Epithelial cell of prostate (primary cell): ENCODE results near the gene BAZ2B.

Experiments
- DNase-seq: peaks from one replicate; pipeline ENCODE4 v3.0.0-alpha.2; 2011; ENCODE audit warnings: low read depth, low spot score
- H3K27ac ChIP-seq: fragments of 450-650 bp; 2 replicates; pipeline ENCODE4 v1.5.1; 2017; ENCODE audit warnings: mild to moderate bottlenecking

The BAZ2B gene

DNA sequence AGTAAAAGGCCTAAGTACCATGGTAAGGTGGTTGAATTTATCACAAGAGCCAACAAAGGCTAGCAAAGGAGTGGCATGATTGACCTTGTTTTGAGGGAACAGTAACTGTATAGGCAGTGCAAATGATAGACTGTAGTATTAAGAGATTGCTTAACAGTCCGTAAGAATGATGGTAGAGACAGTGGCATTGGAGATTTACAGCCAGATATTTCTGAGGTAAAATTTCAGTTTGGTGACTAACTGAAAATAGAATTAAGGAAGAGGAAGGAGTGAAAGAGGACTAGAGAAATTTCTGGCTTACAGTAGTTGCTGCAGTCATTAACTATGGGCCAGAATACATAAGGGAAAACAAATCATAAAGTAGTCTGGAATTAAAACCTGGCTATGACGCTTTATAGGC is 4.4 kb upstream of the BAZ2B start:
- DNase-seq = no peak
- no peak overlapping the region for H3K27ac ChIP-seq

DNA sequence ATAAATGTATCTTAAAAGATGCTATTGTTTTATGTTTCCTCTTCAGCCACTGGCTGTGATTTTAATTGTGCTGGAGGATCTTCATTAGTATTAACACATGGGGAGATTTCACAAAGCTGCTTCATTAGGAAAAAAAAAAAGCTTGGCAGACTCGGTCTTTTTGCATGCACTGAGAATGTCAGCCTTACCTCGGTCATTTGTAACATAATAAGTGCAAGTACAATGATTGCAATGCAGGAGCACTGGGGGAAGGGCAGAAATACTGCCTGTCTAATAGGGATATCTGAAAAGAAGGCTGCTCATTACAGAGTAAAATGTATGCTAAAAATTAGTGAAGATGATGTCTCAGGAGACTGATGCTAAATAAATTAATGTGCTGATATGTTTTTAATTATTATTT is 1.3 kb upstream of the BAZ2B start:
- H3K27ac ChIP-seq = no peak overlapping the region
- DNase-seq = no peak

DNA sequence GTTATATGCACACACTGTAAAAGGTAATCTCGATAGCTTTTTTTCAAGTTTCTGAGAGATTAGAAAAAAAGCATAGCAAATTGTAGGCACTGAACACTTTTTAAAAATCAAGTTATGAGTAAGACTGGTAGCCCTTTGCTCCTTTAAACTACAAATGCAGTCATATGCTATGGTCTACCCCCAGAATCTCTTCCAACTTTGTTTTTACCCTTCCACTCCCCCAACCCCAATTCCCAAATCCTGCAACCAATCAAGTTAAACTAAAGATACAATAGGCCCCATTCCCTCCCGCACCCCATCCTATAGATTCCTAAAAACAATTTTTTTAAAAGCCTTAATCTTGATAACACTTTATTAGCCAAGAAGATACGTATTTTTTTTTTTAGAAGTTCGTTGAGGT is 752 bp upstream of the BAZ2B start:
- DNase-seq = no peak
- peak overlapping the region; percentile 94 for H3K27ac ChIP-seq

DNA sequence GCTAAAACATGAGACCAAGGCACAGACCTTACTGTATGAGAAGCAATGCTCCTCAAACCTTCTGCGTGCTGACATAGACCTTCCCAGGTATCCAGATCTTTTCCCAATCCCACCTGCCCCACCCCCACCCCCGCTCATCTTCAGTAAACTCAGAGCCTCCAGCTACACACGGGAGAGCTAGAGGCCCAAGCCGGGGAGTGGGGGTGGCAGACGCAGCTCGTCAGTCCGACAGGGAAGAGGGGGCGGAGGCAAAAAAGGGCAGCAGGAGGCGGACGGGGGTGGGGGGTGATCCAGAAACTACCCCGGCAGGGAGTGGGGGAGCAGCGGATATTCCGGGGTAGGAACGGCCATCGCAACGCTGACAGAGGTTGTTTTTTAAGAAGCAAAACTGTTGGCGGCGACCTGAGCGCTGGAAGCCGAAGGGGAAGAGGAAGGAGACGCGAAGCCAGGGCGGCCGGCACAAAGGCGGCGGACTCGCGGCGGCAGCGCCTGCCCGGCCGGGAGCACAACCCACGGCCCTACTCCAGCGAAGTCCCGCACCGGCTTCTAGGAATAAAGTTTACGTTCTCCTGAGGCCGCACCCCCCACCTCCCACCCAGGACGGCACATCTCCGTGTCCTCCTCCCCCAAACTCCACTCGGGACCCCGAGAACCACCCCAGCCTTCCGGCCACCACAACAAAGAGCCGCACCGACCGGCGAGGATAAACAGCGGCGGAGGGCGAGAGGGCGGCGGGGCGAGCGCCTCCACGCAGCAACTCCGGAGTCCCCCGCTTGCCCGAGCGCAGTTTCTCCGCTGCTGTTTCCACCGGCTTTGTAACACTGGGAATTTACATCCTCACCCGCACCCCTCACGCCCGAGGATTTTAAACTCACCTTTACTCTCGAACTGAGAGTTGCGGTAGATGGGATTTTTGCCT is 722 bp downstream of the BAZ2B start:
- peak; percentile 53 for DNase-seq
- peak overlapping the region; percentile 94 for H3K27ac ChIP-seq

DNA sequence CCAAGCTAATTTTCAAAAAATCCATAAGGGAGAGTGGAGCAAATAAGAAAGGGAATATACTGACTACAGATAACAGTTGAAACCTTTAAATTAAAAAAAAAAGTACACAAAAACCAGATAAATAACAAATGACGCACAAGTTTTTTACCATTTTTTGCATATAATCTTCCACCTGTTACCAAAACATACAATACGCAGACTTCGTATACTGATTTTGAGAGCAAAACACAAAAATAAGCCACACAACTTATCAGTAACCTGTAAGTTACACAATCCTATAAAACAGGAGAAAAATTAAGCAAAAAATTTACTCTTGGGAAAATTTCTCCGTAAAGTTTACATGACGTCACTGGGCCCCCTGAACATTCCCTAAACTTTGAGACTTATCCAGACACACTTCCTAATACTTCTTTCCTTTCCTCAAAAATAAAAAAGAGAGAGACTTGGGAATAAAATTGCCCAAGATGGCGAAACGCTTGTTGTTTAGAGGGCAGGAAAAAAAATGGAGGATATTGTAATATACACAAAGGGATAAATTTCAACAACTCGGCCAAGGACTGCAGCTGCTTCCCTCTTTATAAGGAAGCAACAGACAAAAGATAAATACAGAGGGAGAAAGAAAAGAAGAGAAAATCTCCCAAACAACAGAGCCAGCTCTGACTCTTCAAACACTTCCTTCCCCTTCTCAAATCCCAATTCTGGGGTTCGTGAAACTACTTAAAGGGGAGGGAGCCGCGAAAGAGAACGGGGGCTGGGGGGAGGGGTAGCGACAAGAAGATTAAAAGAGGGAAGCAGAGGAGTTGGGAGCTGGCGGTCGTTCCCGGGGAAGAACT is 1.6 kb downstream of the BAZ2B start:
- peak overlapping the region; percentile 94 for H3K27ac ChIP-seq
- DNase-seq = no peak

DNA sequence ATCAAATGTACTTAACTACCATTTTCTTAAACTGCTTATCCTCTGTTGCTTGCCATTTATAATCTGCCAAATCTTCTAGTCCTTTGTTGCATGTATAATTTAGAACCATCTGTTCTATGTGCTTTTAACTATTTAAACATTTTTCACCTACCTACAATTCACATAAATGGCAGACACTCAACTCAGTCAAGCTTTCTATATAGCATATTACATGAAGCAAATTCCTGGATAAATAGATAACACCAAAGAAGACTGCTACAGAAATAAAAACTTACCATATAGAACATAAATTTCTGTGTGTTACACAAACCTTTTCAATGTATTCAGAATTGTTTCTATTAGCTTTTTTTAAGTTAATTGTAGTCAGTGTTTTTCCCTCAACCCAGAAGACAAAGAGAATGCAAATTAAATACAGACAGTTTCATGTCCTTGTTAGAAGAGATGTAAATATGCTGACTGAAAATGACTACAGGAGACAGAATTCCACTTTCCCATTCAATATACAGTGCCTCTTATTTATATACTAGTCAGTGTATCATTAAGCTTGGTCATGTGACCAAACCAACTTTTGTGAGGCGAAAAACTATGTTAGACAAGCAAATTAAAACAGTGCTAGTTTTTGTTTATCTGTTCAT is 2.6 kb downstream of the BAZ2B start:
- no peak for DNase-seq
- peak overlapping the region; percentile 94 for H3K27ac ChIP-seq

DNA sequence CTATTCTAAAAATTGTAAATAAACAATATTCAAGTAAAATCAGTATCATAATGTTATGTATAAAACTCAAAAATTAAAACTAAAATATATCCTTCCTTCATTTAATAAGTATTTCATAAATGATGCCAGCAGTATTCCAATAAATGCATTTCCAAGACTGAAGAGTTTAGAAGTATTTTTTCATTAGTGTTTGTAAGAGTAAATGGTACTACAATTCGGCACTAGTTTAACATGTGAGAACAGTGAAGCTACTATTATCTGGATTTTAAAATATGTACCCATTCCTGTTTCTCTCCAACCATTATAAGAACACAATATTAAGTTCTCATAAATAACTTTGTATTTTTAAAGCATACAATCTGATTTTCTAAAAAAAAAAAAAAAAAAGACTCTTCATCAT is 3.3 kb downstream of the BAZ2B start:
- peak overlapping the region; percentile 94 for H3K27ac ChIP-seq
- no peak for DNase-seq

DNA sequence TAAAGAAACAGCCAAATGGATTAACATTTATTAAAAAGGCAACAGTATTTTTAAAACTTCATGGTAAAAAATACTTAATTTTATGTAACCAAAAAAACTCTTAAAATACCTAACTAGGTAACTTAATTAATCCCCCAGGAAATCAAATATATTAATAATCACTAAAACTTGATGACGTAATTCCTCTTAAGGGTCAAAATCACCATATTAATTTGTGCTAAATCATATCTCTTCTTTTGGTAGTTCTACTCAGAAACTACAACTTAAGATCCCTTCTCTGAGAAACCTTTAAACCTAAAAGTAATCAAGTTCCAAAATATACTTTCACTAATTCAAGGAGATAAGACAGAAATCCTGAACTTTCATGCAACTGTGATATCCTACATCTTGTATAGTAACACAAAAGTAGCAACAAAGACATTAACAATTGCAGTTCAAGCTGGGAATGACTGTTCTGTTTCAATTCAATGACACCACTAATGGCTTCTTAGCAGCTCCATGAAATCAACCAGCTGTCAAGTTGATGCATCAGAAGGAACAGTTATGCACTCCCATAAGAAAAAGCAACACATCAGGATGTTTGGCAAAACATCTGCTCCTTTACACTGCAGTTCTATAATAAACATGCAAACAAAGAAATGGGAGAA is 4.0 kb downstream of the BAZ2B start:
- no peak for DNase-seq

DNA sequence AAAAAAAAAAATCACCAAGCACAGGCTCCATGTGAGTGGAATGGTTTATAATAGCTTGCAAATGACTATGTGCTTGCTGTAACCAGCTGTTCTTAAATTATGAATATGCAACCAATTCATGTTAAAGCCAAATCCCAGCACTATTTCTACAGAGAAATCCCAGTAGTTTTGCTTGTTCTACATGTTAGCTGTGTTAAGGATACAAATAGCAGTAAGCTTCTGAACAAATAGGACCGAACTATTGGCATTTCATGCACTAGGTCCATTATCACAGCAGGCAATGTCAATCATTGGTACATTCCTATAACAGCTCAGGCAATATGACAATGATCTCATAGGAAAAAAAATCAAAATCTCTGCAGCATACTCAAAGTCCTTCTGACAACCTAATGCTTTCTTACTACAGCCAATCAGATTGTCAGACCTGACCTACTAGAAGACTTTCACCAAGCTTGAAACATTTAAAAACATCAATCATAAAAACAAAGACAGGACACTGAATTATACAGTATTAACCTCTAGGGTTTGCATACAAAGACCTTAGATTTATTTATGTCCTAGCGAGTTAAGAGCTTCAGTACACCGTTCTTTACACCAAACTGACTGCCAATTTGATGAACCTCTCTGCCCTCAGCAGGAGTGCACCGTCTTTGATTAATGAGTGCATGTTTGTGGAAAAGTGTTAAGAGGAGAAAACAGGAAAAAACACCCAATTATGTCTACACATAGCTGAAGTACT is 6.4 kb downstream of the BAZ2B start:
- DNase-seq = no peak
- no peak overlapping the region for H3K27ac ChIP-seq

More for the DNA sequence above, 4.0 kb downstream of the BAZ2B start:
- H3K27ac ChIP-seq = no peak overlapping the region

DNA sequence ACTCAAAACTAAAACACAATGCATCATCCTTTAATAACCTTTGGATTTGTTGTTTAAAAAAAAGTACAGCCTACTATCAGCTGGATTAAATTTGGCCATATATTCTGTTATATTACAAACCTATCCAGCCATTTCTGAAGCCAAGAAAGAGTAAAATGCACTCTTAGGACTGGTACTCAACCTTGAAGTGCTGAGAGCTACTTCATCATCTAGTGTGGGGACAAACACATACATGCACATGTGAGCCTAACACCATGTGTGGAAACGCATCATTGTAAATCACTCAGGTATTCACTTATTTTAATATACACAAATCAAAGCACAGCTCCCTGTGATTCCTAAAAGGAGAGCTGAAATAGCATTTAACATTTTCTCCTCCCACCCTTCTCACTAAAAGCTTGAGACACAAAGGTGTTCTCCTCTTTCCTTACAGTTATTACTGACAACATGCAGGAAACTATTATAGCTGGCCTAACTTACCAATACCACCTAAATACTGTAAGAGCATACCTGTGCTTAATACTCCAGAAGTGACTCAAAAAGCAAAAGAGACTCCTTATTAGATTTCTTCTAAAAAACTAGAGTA is 7.5 kb downstream of the BAZ2B start:
- no peak overlapping the region for H3K27ac ChIP-seq
- DNase-seq = no peak

DNA sequence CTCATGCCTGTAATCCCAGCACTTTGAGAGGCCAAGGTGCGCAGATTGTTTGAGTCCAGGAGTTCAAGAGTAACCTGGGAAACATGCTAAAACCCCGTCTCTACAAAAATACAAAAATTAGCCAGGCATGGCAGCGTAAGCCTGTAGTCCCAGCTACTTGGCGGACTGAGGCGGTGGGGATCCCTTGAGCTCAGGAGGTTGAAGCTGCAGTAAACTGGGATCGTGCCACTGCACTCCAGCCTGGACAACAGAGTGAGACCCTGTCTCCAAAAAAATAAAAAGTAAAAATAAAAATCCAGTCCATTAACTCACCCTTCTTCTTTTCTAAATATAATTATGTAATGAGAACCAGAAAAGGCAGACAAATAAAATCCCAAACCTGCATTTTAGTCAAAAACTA is 8.2 kb downstream of the BAZ2B start:
- DNase-seq = no peak
- no peak overlapping the region for H3K27ac ChIP-seq

DNA sequence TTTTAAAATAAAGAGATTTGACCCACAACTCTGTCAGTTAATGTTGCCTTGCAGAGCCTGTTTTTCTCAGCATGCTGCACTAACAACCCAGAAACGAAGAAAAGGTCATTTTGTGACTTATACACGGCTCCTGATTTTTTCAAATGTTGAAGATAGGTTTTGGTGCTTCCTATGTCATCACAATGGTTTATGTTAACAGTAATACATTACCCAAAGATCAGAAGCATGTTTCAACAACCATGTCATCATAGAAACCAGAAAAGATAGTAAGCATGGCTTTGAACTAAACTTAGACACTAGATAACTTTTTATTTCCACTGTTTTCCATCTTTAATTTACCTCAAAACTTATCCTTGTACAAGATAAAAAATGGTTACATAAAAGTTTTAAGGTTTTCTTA is 10.1 kb downstream of the BAZ2B start:
- H3K27ac ChIP-seq = no peak overlapping the region
- no peak for DNase-seq

DNA sequence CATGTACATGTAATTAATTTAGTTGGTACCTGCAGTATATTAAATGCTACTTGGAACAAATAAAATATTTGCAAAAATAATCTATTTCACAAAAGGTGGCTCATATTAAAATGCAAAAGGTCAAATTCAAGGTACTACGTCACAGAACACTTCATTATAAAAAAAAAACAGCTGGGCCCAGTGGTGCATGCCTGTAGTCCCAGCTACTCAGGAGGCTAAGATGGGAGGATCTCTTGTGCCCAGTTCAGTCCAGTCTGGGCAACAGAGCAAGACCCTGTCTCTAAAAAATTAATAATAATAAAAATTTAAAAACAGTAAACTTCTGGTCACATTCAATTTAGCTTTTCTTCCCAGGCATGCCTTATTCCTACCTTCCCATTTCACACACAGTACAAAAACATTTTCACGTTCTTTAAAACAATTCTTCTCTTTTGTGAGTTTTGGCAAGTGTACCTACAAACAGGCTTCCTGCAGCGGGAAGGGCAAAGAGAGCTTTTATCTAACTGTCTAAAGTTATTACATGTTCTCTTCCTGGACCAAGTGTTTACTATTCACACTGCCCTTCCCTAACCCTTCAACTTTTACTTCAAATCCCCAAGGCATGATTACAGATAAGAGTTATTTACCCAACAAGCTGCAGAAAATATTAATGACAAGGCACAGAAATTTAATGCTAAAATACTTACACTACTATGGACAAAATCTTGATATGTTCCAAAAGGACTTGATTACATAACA is 10.7 kb downstream of the BAZ2B start:
- DNase-seq = no peak
- H3K27ac ChIP-seq = no peak overlapping the region

DNA sequence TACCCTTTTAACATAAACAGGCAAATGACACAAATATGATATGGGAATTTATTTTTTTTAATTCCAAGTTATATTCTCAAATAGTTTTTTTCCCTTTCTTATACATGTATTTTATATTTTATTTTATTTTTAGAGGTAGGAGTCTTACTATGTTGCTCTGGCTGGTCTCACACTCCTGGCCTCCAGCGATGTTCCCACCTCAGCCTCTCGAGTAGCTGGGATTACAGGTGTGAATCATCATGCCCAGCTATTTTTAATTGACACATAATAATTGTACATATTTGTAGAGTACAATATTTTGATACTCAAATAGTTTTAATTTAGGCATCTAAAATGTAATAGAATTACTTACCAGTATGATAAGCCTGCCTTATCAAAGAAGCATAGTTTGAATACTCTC is 12.2 kb downstream of the BAZ2B start:
- H3K27ac ChIP-seq = no peak overlapping the region

DNA sequence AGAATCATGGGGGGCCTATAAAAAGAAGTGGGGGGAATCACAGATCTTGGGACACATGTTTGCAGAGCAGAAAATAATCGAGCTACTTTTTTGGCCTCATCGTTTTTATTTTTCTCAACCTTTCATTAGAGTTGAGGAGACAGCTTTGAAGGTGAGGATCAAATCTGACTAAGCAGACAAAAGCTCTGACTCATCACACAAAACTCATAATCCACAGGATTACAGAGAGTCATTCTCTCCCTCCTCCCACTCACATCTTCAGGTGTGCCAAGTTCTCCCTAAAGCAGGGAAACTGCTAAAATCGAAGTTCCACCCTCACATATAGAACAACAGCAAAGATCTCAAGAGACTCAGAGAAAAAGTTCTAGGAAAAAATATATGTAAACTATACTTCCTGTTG is 15.6 kb downstream of the BAZ2B start:
- peak overlapping the region; percentile 31 for H3K27ac ChIP-seq
- peak; percentile 58 for DNase-seq

More for the DNA sequence above, 12.2 kb downstream of the BAZ2B start:
- no peak for DNase-seq

DNA sequence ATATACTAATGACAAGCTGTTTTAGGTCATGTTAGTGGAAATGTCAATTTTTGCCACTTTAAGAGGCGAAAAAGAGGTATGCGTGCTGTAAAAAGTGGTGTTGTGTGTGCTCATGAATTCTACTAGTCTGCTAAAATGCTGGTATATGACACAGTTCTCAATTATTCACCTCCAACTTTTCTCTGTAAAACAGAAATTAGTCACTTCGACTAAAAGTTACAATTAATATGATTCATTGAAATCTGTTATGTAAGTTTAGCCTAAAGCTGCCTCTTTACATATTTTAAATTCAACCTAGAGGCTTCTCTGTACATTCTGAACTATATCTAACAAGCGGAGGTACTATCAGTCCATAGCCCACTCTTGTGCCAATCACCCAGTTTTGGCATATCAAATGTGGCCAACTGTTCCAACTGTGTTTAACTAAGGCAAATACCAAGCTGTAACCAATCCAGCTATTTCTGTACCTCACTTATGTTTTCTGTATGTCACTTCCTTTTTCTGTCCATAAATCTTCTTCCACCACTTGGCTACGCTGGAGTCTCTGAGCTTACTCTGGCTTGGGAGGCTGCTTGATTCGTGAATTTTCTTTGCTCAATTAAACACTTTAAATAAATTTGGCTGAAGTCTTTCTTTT is 20.8 kb downstream of the BAZ2B start:
- H3K27ac ChIP-seq = no peak overlapping the region
- no peak for DNase-seq

DNA sequence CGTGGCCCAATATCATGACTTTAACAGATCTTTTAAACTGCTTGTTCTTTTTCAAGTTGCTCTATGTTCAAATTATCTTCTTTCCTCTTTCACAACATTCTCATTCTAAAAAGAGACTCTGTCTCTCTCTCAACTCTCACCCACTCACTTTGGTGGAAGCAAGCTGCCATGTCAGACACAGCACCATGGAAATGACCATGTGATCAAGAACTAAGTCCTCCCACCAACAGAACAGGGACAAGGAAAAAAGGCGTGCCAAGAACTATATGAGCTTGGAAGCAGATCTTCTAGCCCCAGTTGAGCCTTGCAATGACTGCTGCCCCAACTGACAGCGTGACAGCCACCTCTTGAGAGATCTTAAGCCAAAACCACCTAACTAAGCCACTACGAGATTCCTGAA is 23.9 kb downstream of the BAZ2B start:
- no peak overlapping the region for H3K27ac ChIP-seq
- no peak for DNase-seq

DNA sequence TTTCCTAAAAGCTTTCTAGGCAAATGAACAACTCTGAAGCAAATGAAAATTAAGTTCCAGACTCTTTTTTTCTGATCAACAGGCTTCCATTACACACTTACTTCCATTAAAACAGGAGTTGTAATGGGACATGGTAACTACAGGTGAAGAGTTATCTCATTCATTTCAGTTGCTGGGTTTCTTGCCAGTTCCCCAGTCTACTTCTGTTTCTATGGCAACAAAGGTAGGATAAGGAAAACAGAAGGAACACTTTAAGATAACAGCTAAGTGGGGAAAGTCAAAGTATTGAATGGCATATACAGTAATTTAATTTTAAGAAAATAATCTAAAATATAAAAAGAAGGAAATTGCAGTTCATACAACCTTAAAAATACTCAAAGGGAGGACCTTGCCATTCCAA is 25.1 kb downstream of the BAZ2B start:
- DNase-seq = no peak
- no peak overlapping the region for H3K27ac ChIP-seq
